ENCODE measurements around the gene ACSF3.

The ACSF3 gene

DNA sequence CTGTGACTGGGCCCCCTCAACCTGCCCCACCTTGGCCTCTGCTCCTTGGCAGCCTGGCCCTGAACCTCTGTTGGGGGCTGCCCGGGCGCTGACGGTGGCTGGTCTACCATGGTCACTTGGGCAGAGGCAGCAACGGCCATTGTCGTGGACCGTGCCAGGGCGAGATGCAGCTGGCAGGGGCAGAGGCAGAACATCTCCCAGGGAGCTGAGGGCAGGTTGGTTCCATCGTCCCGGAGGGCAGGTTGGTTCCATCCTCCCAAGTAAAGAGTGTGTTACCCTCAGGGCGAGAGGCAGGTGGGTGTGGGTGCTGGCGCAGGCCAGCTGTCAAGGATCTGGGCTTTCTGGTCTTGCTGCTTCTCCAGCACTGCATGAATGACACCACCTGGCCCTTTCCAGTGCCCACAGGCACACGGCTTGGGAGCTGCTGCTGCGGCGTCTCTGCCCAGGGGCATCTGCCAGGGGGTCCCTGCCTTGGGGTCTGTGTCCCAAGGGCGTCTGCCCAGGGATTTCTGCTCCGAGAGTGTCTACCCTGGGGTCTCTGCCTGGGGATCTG lies 12.0 kb downstream of the ACSF3 start:
- no peak overlapping the region for H3K4me3 ChIP-seq (ENCODE audit: low read depth, low read length)
- no peak for DNase-seq (ENCODE audit: low read depth)
- TF ChIP-seq, protein P1, sequence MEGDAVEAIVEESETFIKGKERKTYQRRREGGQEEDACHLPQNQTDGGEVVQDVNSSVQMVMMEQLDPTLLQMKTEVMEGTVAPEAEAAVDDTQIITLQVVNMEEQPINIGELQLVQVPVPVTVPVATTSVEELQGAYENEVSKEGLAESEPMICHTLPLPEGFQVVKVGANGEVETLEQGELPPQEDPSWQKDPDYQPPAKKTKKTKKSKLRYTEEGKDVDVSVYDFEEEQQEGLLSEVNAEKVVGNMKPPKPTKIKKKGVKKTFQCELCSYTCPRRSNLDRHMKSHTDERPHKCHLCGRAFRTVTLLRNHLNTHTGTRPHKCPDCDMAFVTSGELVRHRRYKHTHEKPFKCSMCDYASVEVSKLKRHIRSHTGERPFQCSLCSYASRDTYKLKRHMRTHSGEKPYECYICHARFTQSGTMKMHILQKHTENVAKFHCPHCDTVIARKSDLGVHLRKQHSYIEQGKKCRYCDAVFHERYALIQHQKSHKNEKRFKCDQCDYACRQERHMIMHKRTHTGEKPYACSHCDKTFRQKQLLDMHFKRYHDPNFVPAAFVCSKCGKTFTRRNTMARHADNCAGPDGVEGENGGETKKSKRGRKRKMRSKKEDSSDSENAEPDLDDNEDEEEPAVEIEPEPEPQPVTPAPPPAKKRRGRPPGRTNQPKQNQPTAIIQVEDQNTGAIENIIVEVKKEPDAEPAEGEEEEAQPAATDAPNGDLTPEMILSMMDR (IDR thresholded peaks at IDR 0.05; ENCODE audit: low read depth, low read length) = no peak
- TF ChIP-seq MYC (IDR thresholded peaks at IDR 0.05; ENCODE audit: low read depth, low read length) (no peak), POLR2A (IDR thresholded peaks at IDR 0.05; ENCODE audit: extremely low read depth, insufficient read length) (no peak), MAX (IDR thresholded peaks at IDR 0.05; ENCODE audit: low read depth, low read length) (no peak)

DNA sequence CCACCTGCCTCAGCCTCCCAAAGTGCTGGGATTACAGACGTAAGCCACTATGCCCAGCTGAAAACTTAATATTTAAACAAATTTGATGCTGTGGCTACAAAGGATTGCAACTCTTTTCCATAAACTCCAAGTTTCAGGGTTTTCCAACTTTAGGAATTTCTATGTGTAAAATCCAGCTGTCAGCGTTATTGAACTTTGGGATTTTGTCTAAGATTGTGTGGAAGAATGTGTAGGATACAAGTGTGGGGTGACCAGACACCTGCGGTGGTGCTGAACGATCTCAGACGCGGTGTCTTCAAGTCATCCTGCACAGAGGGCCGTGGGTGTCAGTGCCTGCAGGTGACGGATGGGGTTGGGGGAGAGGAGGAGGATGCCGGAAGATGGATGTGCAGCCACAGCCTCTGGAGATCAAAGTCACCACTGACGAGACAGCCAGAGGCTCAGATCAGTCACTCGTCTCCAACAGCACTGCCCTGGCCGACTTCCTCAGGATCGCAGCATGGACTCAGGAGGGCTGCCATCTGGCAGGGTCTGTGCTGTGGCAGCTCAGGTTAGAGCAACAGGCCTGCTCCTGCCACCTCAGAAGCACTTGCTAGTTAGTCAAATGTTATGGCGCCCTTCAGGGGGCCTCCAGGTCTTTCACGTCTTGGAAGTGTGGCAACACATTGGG lies 13.0 kb downstream of the ACSF3 start:
- H3K4me3 ChIP-seq (ENCODE audit: low read depth, low read length) = no peak overlapping the region
- DNase-seq (ENCODE audit: low read depth) = no peak
- TF ChIP-seq MYC (IDR thresholded peaks at IDR 0.05; ENCODE audit: low read depth, low read length) (no peak), POLR2A (IDR thresholded peaks at IDR 0.05; ENCODE audit: extremely low read depth, insufficient read length) (no peak), MAX (IDR thresholded peaks at IDR 0.05; ENCODE audit: low read depth, low read length) (no peak)
- TF ChIP-seq, protein P1 (IDR thresholded peaks at IDR 0.05; ENCODE audit: low read depth, low read length) = no peak

- DNase-seq (ENCODE audit: low read depth) = no peak
- no peak for TF ChIP-seq POLR2A (IDR thresholded peaks at IDR 0.05; ENCODE audit: extremely low read depth, insufficient read length)
- TF ChIP-seq MAX (IDR thresholded peaks at IDR 0.05; ENCODE audit: low read depth, low read length) = no peak
- TF ChIP-seq MYC (IDR thresholded peaks at IDR 0.05; ENCODE audit: low read depth, low read length) = no peak
- TF ChIP-seq, protein P1 (IDR thresholded peaks at IDR 0.05; ENCODE audit: low read depth, low read length) = no peak
These were observed 13.5 kb downstream of the ACSF3 start for GRCh38 chr16:89107203-89107582.

DNA sequence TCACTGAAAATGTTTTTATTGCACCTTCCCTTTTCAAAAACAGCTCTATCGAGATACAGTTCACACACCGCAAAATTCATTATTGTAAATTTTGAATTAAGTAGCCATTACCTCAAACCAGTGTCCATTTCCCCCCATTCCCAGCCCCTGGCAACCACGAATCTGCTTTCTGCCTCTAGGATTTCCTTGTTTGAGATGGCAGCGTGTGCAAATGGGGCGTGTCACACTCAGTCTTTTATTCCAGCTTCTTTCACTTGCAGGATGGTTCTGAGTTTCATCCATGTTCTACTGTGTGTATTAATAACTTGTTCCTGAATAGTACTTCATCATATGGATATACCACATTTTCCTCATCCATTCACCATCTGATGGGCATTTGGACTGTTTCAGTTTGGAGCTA lies 14.8 kb downstream of the ACSF3 start:
- TF ChIP-seq MYC (IDR thresholded peaks at IDR 0.05; ENCODE audit: low read depth, low read length) = no peak
- no peak for TF ChIP-seq POLR2A (IDR thresholded peaks at IDR 0.05; ENCODE audit: extremely low read depth, insufficient read length)
- TF ChIP-seq, protein P1 (IDR thresholded peaks at IDR 0.05; ENCODE audit: low read depth, low read length) = no peak
- no peak for TF ChIP-seq MAX (IDR thresholded peaks at IDR 0.05; ENCODE audit: low read depth, low read length)

More at GRCh38 chr16:89107203-89107582, 13.5 kb downstream of the ACSF3 start:
- H3K4me3 ChIP-seq (ENCODE audit: low read depth, low read length) = no peak overlapping the region

GRCh38 chr16:89110641-89111040 lies 17.0 kb downstream of the ACSF3 start:
- no peak for TF ChIP-seq MAX (IDR thresholded peaks at IDR 0.05; ENCODE audit: low read depth, low read length)
- H3K4me3 ChIP-seq (ENCODE audit: low read depth, low read length) = no peak overlapping the region
- DNase-seq (ENCODE audit: low read depth) = no peak

More for the DNA sequence above, 14.8 kb downstream of the ACSF3 start:
- DNase-seq (ENCODE audit: low read depth) = no peak
- no peak overlapping the region for H3K4me3 ChIP-seq (ENCODE audit: low read depth, low read length)

DNA sequence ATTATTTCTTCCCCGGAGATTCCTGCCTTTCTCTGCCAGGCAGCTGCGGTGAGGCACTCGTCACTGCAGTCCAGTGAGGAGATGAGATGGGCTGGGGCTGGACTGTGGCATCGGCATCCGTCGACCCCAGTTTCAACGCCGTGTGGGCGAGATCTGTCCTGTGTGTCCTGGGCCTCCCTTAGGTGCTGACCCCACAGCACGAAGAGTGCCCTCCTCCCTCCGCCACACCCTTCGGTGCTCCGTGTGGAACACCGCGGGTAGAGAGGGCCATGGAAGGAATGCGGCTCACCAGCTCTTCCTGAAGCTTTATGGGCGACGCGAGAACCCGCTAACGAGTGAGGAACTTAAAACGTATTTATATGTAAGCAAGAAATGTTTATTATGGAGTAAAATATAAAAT lies 17.6 kb downstream of the ACSF3 start:
- H3K4me3 ChIP-seq (ENCODE audit: low read depth, low read length) = no peak overlapping the region
- TF ChIP-seq MYC (IDR thresholded peaks at IDR 0.05; ENCODE audit: low read depth, low read length) = no peak
- no peak for TF ChIP-seq MAX (IDR thresholded peaks at IDR 0.05; ENCODE audit: low read depth, low read length)
- TF ChIP-seq POLR2A (IDR thresholded peaks at IDR 0.05; ENCODE audit: extremely low read depth, insufficient read length) = no peak
- TF ChIP-seq, protein P1 (IDR thresholded peaks at IDR 0.05; ENCODE audit: low read depth, low read length) = no peak
- no peak for DNase-seq (ENCODE audit: low read depth)
